OCI-LY3 (cell line): ENCODE results near the gene BAG3.

Source experiments
- H2AFZ ChIP-seq: fragments of 200-600, 300-600 bp; shearing (Covaris generic); 2 replicates; pipeline ENCODE4 v1.6.0; 2014; ENCODE audit warnings: antibody characterized with exemption, low read depth, low read length
- H3K27ac ChIP-seq: fragments of 200-600, 300-600 bp; sonication (generic); 2 replicates; pipeline ENCODE4 v1.5.1; 2014; ENCODE audit warnings: mild to moderate bottlenecking, low read length, moderate library complexity, mixed read lengths
- H3K27me3 ChIP-seq: fragments of 200-600, 300-600 bp; sonication (generic); 2 replicates; pipeline ENCODE4 v1.6.1; 2014; ENCODE audit warnings: low read depth, low read length, mixed read lengths
- H3K36me3 ChIP-seq: fragments of 200-600, 300-600 bp; sonication (generic); replicated peaks from 2 replicates; pipeline ENCODE3; 2014; ENCODE audit warnings: low read depth, low read length, mixed read lengths
- H3K4me1 ChIP-seq: fragments of 300-600, 200-600 bp; sonication (generic); 2 replicates; pipeline ENCODE4 v1.6.1; 2014; ENCODE audit warnings: low read length, mixed read lengths
- H3K4me2 ChIP-seq: fragments of 200-600, 300-600 bp; sonication (generic); 2 replicates; pipeline ENCODE4 v1.6.1; 2014; ENCODE audit warnings: low read length, mixed read lengths
- H3K4me3 ChIP-seq: fragments of 300-600, 200-600 bp; sonication (generic); 2 replicates; pipeline ENCODE4 v1.5.1; 2014; ENCODE audit warnings: antibody characterized with exemption, mild to moderate bottlenecking, low read length, moderate library complexity
- H3K79me2 ChIP-seq: fragments of 300-600, 200-600 bp; shearing (Covaris generic); 2 replicates; pipeline ENCODE4 v1.6.1; 2014; ENCODE audit warnings: mild to moderate bottlenecking, low read length, mixed read lengths
- H3K9ac ChIP-seq: fragments of 300-600, 200-600 bp; shearing (Covaris generic); 2 replicates; pipeline ENCODE4 v1.6.0; 2014; ENCODE audit warnings: mild to moderate bottlenecking, low read length, moderate library complexity
- H3K9me3 ChIP-seq: fragments of 200-600, 300-600 bp; shearing (Covaris generic); 2 replicates; pipeline ENCODE4 v1.6.1; 2014; ENCODE audit warnings: low read length, mixed read lengths; ENCODE audit not compliant: insufficient read depth
- H4K20me1 ChIP-seq: fragments of 200-600, 300-600 bp; sonication (generic); 2 replicates; pipeline ENCODE4 v1.6.1; 2016; ENCODE audit warnings: low read length, mixed read lengths; ENCODE audit not compliant: insufficient read depth
- EZH2phosphoT487 ChIP-seq: fragments of 200-600 bp; shearing (Covaris generic); IDR thresholded peaks from 2 replicates; pipeline ENCODE4 v1.6.1; 2018; ENCODE audit warnings: antibody characterized with exemption, mixed run types, low read depth
- TF ChIP-seq, protein P1 (sequence below): fragments of 200-600, 300-600 bp; sonication (generic); IDR thresholded peaks from 2 replicates; pipeline ENCODE4 v1.5.1; 2014; ENCODE audit warnings: antibody characterized with exemption, low read length, low read depth

The BAG3 gene

DNA sequence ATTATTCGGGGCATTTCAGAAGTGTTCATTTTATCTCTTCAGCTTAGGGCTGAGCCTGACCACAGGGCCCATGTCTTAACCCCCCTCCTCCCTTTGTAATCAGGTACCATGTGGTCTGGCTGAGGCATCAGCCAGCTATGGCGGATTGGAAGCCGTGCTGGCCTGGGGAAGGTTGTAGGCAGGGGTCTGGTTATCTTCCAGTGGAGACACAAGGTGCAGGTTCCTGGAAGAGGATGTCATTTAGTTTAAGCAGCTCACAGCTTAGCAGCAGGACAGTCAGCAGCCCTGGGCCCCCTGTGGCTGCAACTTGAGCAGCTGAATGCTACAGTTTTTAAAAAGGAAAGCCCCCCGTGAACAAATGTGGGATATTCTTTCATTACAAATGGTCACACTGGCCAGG, 22.1 kb downstream of the BAG3 start:
- no peaks in the 10 kb centered on the region for H4K20me1 ChIP-seq
- no peak overlapping the region for H3K27ac ChIP-seq
- H3K9me3 ChIP-seq = no peaks in the 10 kb centered on the region
- no peaks in the 10 kb centered on the region for H3K4me1 ChIP-seq
- H3K9ac ChIP-seq = no peak overlapping the region
- H3K79me2 ChIP-seq = no peaks in the 10 kb centered on the region
- no peak for TF ChIP-seq EZH2phosphoT487
- TF ChIP-seq, protein P1, sequence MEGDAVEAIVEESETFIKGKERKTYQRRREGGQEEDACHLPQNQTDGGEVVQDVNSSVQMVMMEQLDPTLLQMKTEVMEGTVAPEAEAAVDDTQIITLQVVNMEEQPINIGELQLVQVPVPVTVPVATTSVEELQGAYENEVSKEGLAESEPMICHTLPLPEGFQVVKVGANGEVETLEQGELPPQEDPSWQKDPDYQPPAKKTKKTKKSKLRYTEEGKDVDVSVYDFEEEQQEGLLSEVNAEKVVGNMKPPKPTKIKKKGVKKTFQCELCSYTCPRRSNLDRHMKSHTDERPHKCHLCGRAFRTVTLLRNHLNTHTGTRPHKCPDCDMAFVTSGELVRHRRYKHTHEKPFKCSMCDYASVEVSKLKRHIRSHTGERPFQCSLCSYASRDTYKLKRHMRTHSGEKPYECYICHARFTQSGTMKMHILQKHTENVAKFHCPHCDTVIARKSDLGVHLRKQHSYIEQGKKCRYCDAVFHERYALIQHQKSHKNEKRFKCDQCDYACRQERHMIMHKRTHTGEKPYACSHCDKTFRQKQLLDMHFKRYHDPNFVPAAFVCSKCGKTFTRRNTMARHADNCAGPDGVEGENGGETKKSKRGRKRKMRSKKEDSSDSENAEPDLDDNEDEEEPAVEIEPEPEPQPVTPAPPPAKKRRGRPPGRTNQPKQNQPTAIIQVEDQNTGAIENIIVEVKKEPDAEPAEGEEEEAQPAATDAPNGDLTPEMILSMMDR = no peak
- H2AFZ ChIP-seq = no peak overlapping the region
- H3K36me3 ChIP-seq = no peaks in the 10 kb centered on the region
- H3K27me3 ChIP-seq = no peaks in the 10 kb centered on the region
- H3K4me3 ChIP-seq = no peak overlapping the region
- no peak overlapping the region for H3K4me2 ChIP-seq

DNA sequence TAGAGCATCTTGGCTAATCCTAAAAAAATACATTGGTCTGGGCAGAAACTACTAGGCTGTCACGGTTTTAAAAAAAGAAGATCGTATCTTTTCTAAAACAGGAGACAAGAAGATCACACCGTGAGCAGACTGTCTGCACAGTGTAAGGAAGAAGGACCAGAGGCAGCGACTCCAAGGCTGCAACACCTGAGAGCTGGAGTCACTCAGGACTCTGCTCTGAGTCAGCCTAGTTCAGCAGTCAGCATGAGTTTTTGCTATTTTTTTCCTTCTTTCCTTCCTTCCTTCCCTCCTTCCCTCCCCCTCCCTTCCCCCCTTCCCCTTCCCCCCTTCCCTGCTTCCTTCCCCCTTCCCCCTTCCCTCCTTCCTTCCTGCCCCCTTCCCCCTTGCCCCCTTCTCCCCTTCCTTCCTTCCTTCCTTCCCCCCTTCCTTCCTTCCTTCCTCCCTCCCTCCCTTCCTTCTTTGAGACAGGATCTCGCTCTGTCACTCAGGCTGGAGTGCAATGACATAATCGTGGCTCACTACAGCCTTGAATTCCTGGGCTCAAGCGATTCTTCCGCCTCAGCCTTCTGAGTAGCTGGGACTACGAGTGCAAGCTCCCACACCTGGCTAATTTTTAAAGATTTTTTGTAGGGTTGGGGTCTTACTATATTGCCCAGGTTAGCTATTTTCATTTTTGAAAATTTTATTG, 24.4 kb downstream of the BAG3 start:
- TF ChIP-seq, protein P1 = no peak
- no peak for TF ChIP-seq EZH2phosphoT487
- Histone ChIP-seq H3K9ac (no peak overlapping the region), H3K4me1 (no peaks in the 10 kb centered on the region), H4K20me1 (no peaks in the 10 kb centered on the region), H3K36me3 (no peaks in the 10 kb centered on the region), H3K4me3 (no peak overlapping the region), H3K9me3 (no peaks in the 10 kb centered on the region), H3K79me2 (no peaks in the 10 kb centered on the region), H3K27ac (no peak overlapping the region), H2AFZ (no peak overlapping the region), H3K27me3 (no peaks in the 10 kb centered on the region), H3K4me2 (no peak overlapping the region)

DNA sequence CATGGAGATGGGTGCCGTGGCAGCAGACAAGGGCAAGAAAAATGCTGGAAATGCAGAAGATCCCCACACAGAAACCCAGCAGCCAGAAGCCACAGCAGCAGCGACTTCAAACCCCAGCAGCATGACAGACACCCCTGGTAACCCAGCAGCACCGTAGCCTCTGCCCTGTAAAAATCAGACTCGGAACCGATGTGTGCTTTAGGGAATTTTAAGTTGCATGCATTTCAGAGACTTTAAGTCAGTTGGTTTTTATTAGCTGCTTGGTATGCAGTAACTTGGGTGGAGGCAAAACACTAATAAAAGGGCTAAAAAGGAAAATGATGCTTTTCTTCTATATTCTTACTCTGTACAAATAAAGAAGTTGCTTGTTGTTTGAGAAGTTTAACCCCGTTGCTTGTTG, 25.9 kb downstream of the BAG3 start:
- no peak overlapping the region for H3K9ac ChIP-seq

GRCh38 chr10:119677904-119678755, 26.9 kb downstream of the BAG3 start:
- H3K9me3 ChIP-seq = no peaks in the 10 kb centered on the region
- H3K79me2 ChIP-seq = no peaks in the 10 kb centered on the region
- no peak overlapping the region for H3K9ac ChIP-seq
- no peaks in the 10 kb centered on the region for H4K20me1 ChIP-seq
- H2AFZ ChIP-seq = no peak overlapping the region
- no peak overlapping the region for H3K27ac ChIP-seq
- H3K4me3 ChIP-seq = no peak overlapping the region
- H3K27me3 ChIP-seq = no peaks in the 10 kb centered on the region
- no peak overlapping the region for H3K4me2 ChIP-seq
- H3K36me3 ChIP-seq = no peaks in the 10 kb centered on the region
- H3K4me1 ChIP-seq = no peaks in the 10 kb centered on the region
- no peak for TF ChIP-seq EZH2phosphoT487
- TF ChIP-seq, protein P1 = no peak

More for the DNA sequence above, 25.9 kb downstream of the BAG3 start:
- Histone ChIP-seq H4K20me1 (no peaks in the 10 kb centered on the region), H3K4me1 (no peaks in the 10 kb centered on the region), H2AFZ (no peak overlapping the region), H3K36me3 (no peaks in the 10 kb centered on the region), H3K27ac (no peak overlapping the region), H3K9me3 (no peaks in the 10 kb centered on the region), H3K27me3 (no peaks in the 10 kb centered on the region), H3K4me3 (no peak overlapping the region), H3K4me2 (no peak overlapping the region), H3K79me2 (no peaks in the 10 kb centered on the region)
- TF ChIP-seq, protein P1 = no peak
- TF ChIP-seq EZH2phosphoT487 = no peak
